WTC11 (cell line): ENCODE measurements around the gene AGAP3. TPM values are rescaled to one million over a fixed set of nuclear protein-coding genes. Genes with fewer than 3 reads are reported as not detected.

Experiments
- ATAC-seq: fragments of 200-7000 bp; cut with Tn5 transposase; 2 replicates; pipeline ENCODE4 v1.10.0; 2021; ENCODE audit warnings: mild to moderate bottlenecking, moderate library complexity
- CTCF ChIA-PET: fragments of 300-600 bp; sonication (Branson Sonifier 250); formaldehyde crosslinking; loops from one replicate; lab custom pipeline; 2021; ENCODE audit warnings: antibody characterized with exemption; lab: Charles Lee
- POLR2A ChIA-PET: fragments of 350-600 bp; sonication (Branson Sonifier 250); formaldehyde crosslinking; loops from one replicate; lab custom pipeline; 2021; ENCODE audit warnings: antibody characterized with exemption; lab: Charles Lee
- DNase-seq: peaks from one replicate; pipeline ENCODE4 v3.0.0; 2021; ENCODE audit warnings: low spot score
- H3K27ac Mint-ChIP-seq: 2 replicates; pipeline ENCODE4 v1.8.0; 2021; ENCODE audit warnings: mixed read lengths
- H3K27me3 Mint-ChIP-seq: 2 replicates; pipeline ENCODE4 v1.8.0; 2021; ENCODE audit warnings: low read depth, mild to moderate bottlenecking, moderate library complexity, mixed read lengths
- H3K36me3 Mint-ChIP-seq: 2 replicates; pipeline ENCODE4 v1.8.0; 2021; ENCODE audit warnings: mixed read lengths
- H3K4me1 Mint-ChIP-seq: 2 replicates; pipeline ENCODE4 v1.8.0; 2022; ENCODE audit warnings: mixed read lengths
- H3K4me3 Mint-ChIP-seq: 2 replicates; pipeline ENCODE4 v1.8.0; 2021; ENCODE audit warnings: mild to moderate bottlenecking, moderate library complexity, mixed read lengths
- H3K9me3 Mint-ChIP-seq: 2 replicates; pipeline ENCODE4 v1.8.0; 2021; ENCODE audit warnings: mixed read lengths
- AFF4 ChIP-seq: sonication (generic); formaldehyde crosslinking; IDR thresholded peaks from 2 replicates; pipeline ENCODE4 v1.8.1; 2023; ENCODE audit warnings: mild to moderate bottlenecking, missing genetic modification reagents, borderline replicate concordance
- ATF1 ChIP-seq: sonication (generic); formaldehyde crosslinking; IDR thresholded peaks from 2 replicates; pipeline ENCODE4 v1.8.1; 2023; ENCODE audit warnings: mild to moderate bottlenecking, moderate library complexity, missing genetic modification reagents
- ATF3 ChIP-seq: sonication (generic); formaldehyde crosslinking; conservative IDR thresholded peaks from 2 replicates; pipeline ENCODE4 v1.8.1; 2022; ENCODE audit warnings: mild to moderate bottlenecking, missing genetic modification reagents
- ELF4 ChIP-seq: sonication (generic); formaldehyde crosslinking; IDR thresholded peaks from 2 replicates; pipeline ENCODE4 v1.8.1; 2022; ENCODE audit warnings: low read depth, mild to moderate bottlenecking, moderate library complexity, missing genetic modification reagents
- FOXJ3 ChIP-seq: sonication (generic); formaldehyde crosslinking; IDR thresholded peaks from 2 replicates; pipeline ENCODE4 v1.9.0; 2021; ENCODE audit warnings: missing genetic modification reagents, mild to moderate bottlenecking, borderline replicate concordance
- FOXK1 ChIP-seq: sonication (generic); formaldehyde crosslinking; IDR thresholded peaks from 2 replicates; pipeline ENCODE4 v1.8.0; 2022; ENCODE audit warnings: mild to moderate bottlenecking, moderate library complexity, missing genetic modification reagents
- HMGXB4 ChIP-seq: sonication (generic); formaldehyde crosslinking; IDR thresholded peaks from 2 replicates; pipeline ENCODE4 v1.8.1; 2023; ENCODE audit warnings: mild to moderate bottlenecking, moderate library complexity, missing genetic modification reagents
- IRF2 ChIP-seq: sonication (generic); formaldehyde crosslinking; IDR thresholded peaks from 2 replicates; pipeline ENCODE4 v1.8.0; 2022; ENCODE audit warnings: low read depth, missing genetic modification reagents, borderline replicate concordance
- JAZF1 ChIP-seq: fragments of 250-450 bp; sonication (Bioruptor Pico); IDR thresholded peaks from 2 replicates; pipeline ENCODE4 v1.9.0; 2021; ENCODE audit warnings: moderate library complexity, mild to moderate bottlenecking, inconsistent platforms
- KAT7 ChIP-seq: sonication (generic); formaldehyde crosslinking; IDR thresholded peaks from 2 replicates; pipeline ENCODE4 v1.8.1; 2023; ENCODE audit warnings: missing genetic modification reagents, mild to moderate bottlenecking, borderline replicate concordance
- NFE2L1 ChIP-seq: sonication (generic); formaldehyde crosslinking; IDR thresholded peaks from 2 replicates; pipeline ENCODE4 v1.8.1; 2023; ENCODE audit warnings: missing genetic modification reagents
- SP1 ChIP-seq: sonication (generic); formaldehyde crosslinking; conservative IDR thresholded peaks from 2 replicates; pipeline ENCODE4 v1.8.1; 2022; ENCODE audit warnings: missing genetic modification reagents
- STAT6 ChIP-seq: sonication (generic); formaldehyde crosslinking; conservative IDR thresholded peaks from 2 replicates; pipeline ENCODE4 v1.8.1; 2023; ENCODE audit warnings: mild to moderate bottlenecking, low read depth, missing genetic modification reagents, moderate library complexity
- TEAD4 ChIP-seq: sonication (generic); formaldehyde crosslinking; IDR thresholded peaks from 2 replicates; pipeline ENCODE4 v1.8.0; 2022; ENCODE audit warnings: mild to moderate bottlenecking, missing genetic modification reagents
- ZBTB43 ChIP-seq: sonication (generic); formaldehyde crosslinking; IDR thresholded peaks from 2 replicates; pipeline ENCODE4 v1.8.1; 2023; ENCODE audit warnings: mild to moderate bottlenecking, missing genetic modification reagents
- ZSCAN18 ChIP-seq: fragments of 250-450 bp; sonication (Bioruptor Pico); IDR thresholded peaks from 2 replicates; pipeline ENCODE4 v2.1.2; 2022; ENCODE audit warnings: mild to moderate bottlenecking, moderate library complexity
- total RNA-seq: library from RNA; stranded (reverse); gene quantifications from 3 replicates; pipeline ENCODE4 v1.2.3, GENCODE V29; 2021

Gene AGAP3
- total RNA-seq, 1 experiment from 2014 or later: 163 TPM

GRCh38 chr7:151179287-151179860 is 93.1 kb downstream of the AGAP3 start (continued):
- TF ChIP-seq STAT6 (CRISPR knock-in tag) (no peak), FOXK1 (CRISPR knock-in tag) (no peak), NFE2L1 (CRISPR knock-in tag) (no peak), SP1 (CRISPR knock-in tag) (no peak), HMGXB4 (CRISPR knock-in tag) (no peak), KAT7 (CRISPR knock-in tag) (no peak)

GRCh38 chr7:151179946-151180345 is 93.7 kb downstream of the AGAP3 start:
- Mint-ChIP-seq H3K27me3 (peaks cover 30% of the 10 kb centered on the region), H3K9me3 (no peaks in the 10 kb centered on the region)
- DNase-seq: no peak

More at GRCh38 chr7:151179946-151180345, 93.7 kb downstream of the AGAP3 start:
- no peak overlapping the region for H3K4me3 Mint-ChIP-seq
- ATAC-seq: no peak
- no peak overlapping the region for H3K27ac Mint-ChIP-seq
- ChIA-PET CTCF (interaction anchor here (0.7 to 1.2 kb wide), 3 partner anchors 12 to 132 kb away, joined by 3 to 4 read pairs (median 3); no protein-coding TSS in a partner anchor), POLR2A (no interaction called here)
- peaks cover 9% of the 10 kb centered on the region; the same call in 1 of the 2 replicates for H3K4me1 Mint-ChIP-seq
- no peak for TF ChIP-seq ZBTB43 (CRISPR knock-in tag)
- TF ChIP-seq ZSCAN18: no peak
- no peak for TF ChIP-seq ATF3 (CRISPR knock-in tag)
- no peak for TF ChIP-seq ATF1 (CRISPR knock-in tag)
- no peak for TF ChIP-seq ELF4
- no peak for TF ChIP-seq TEAD4
- TF ChIP-seq STAT6 (CRISPR knock-in tag): no peak
- no peak for TF ChIP-seq FOXJ3 (CRISPR knock-in tag)
- no peak for TF ChIP-seq AFF4
- TF ChIP-seq IRF2 (CRISPR knock-in tag): no peak
- TF ChIP-seq JAZF1 (CRISPR knock-in tag): no peak
- no peaks in the 10 kb centered on the region for H3K36me3 Mint-ChIP-seq
